Neural cell (in vitro differentiated cells): ENCODE measurements around the gene DNAJC18. TPM values are rescaled to one million over a fixed set of nuclear protein-coding genes. Genes with fewer than 3 reads are reported as not detected.

Experiments used
- H2AFZ ChIP-seq: fragments of 200-600, 300-800 bp; sonication (generic), shearing (Covaris generic); 2 replicates; pipeline ENCODE4 v1.6.0; 2014; ENCODE audit warnings: low read depth, mild to moderate bottlenecking, antibody characterized with exemption, low read length, moderate library complexity
- H3F3A ChIP-seq: fragments of 200-600 bp; shearing (Covaris generic); 2 replicates; pipeline ENCODE4 v1.6.1; 2016; ENCODE audit warnings: mild to moderate bottlenecking, moderate library complexity, mixed read lengths, antibody characterized with exemption, low read length; ENCODE audit not compliant: insufficient read depth, poor library complexity, severe bottlenecking
- H3K27ac ChIP-seq: fragments of 200-600, 300-800 bp; sonication (generic), shearing (Covaris generic); 2 replicates; pipeline ENCODE4 v1.5.1; 2014; ENCODE audit warnings: mild to moderate bottlenecking, low read length, moderate library complexity
- H3K27me3 ChIP-seq: fragments of 300-800, 200-600 bp; sonication (generic), shearing (Covaris generic); 2 replicates; pipeline ENCODE4 v1.6.0; 2014; ENCODE audit warnings: mild to moderate bottlenecking, low read depth, low read length, moderate library complexity; ENCODE audit not compliant: insufficient read depth
- H3K36me3 ChIP-seq: fragments of 300-800, 200-600 bp; sonication (generic), shearing (Covaris generic); 2 replicates; pipeline ENCODE4 v1.5.1; 2014; ENCODE audit warnings: mild to moderate bottlenecking, antibody characterized with exemption, low read length, moderate library complexity; ENCODE audit not compliant: insufficient read depth
- H3K4me2 ChIP-seq: fragments of 300-800, 200-600 bp; sonication (generic), shearing (Covaris generic); 2 replicates; pipeline ENCODE4 v1.6.0; 2014; ENCODE audit warnings: mild to moderate bottlenecking, low read length
- H3K4me3 ChIP-seq: fragments of 300-800, 200-600 bp; sonication (generic), shearing (Covaris generic); 2 replicates; pipeline ENCODE4 v1.5.1; 2014; ENCODE audit warnings: mild to moderate bottlenecking, low read length, moderate library complexity
- H3K79me2 ChIP-seq: fragments of 200-600 bp; shearing (Covaris generic); replicated peaks from 2 replicates; pipeline ENCODE4 v1.6.0; 2014; ENCODE audit warnings: mild to moderate bottlenecking, low read length, moderate library complexity; ENCODE audit not compliant: insufficient read depth
- H3K9ac ChIP-seq: fragments of 300-800, 200-600 bp; sonication (generic), shearing (Covaris generic); 2 replicates; pipeline ENCODE4 v1.6.1; 2016; ENCODE audit warnings: mild to moderate bottlenecking, low read length, mixed read lengths
- H3K9me2 ChIP-seq: fragments of 200-600 bp; shearing (Covaris generic); 2 replicates; pipeline ENCODE4 v1.6.1; 2016; ENCODE audit warnings: mild to moderate bottlenecking, low read length, mixed read lengths; ENCODE audit not compliant: insufficient read depth
- H3K9me3 ChIP-seq: fragments of 200-600, 300-800 bp; sonication (generic), shearing (Covaris generic); 2 replicates; pipeline ENCODE4 v1.6.1; 2016; ENCODE audit warnings: mild to moderate bottlenecking, mixed run types, low read length, moderate library complexity, mixed read lengths
- H4K20me1 ChIP-seq: fragments of 200-600 bp; shearing (Covaris generic); 2 replicates; pipeline ENCODE4 v1.6.1; 2016; ENCODE audit warnings: mild to moderate bottlenecking, mixed run types; ENCODE audit not compliant: insufficient read depth
- EP300 ChIP-seq: fragments of 450-650 bp; conservative IDR thresholded peaks from 2 replicates; pipeline ENCODE4 v1.6.1; 2014; ENCODE audit warnings: antibody characterized with exemption, mild to moderate bottlenecking, moderate library complexity; ENCODE audit not compliant: poor library complexity, severe bottlenecking
- EZH2 ChIP-seq: fragments of 200-600, 300-800 bp; shearing (Covaris generic), sonication (generic); IDR thresholded peaks from 2 replicates; pipeline ENCODE4 v1.6.1; 2014; ENCODE audit warnings: antibody characterized with exemption, low read length, borderline replicate concordance, mild to moderate bottlenecking; ENCODE audit not compliant: insufficient read depth, poor library complexity, severe bottlenecking
- MXI1 ChIP-seq: fragments of 450-650 bp; conservative IDR thresholded peaks from 2 replicates; pipeline ENCODE4 v1.6.1; 2014; ENCODE audit warnings: antibody characterized with exemption, mild to moderate bottlenecking; ENCODE audit not compliant: poor library complexity, severe bottlenecking
- POLR2AphosphoS5 ChIP-seq: IDR thresholded peaks from 2 replicates; pipeline ENCODE4 v1.6.1; 2012
- RAD21 ChIP-seq: fragments of 450-650 bp; conservative IDR thresholded peaks from 2 replicates; pipeline ENCODE4 v1.6.1; 2014; ENCODE audit warnings: antibody characterized with exemption, mild to moderate bottlenecking, moderate library complexity
- SMC3 ChIP-seq: fragments of 450-650 bp; conservative IDR thresholded peaks from 2 replicates; pipeline ENCODE4 v1.6.1; 2014; ENCODE audit warnings: antibody characterized with exemption, mild to moderate bottlenecking, moderate library complexity; ENCODE audit not compliant: poor library complexity
- TAF1 ChIP-seq: IDR thresholded peaks from 2 replicates; pipeline ENCODE4 v1.6.1; 2012; ENCODE audit warnings: low read depth
- polyA plus RNA-seq: library from polyadenylated mRNA; depleted of rRNA; stranded (reverse); fragments of >200 nt; gene quantifications from 2 replicates; pipeline ENCODE4 v1.2.3, GENCODE V29; 2014
- TF ChIP-seq, protein P1 (sequence below): fragments of 450-650 bp; IDR thresholded peaks from 2 replicates; pipeline ENCODE4 v1.5.1; 2014; ENCODE audit warnings: antibody characterized with exemption, mild to moderate bottlenecking, moderate library complexity; ENCODE audit not compliant: poor library complexity, severe bottlenecking
- TF ChIP-seq, protein P2 (sequence below): IDR thresholded peaks from 2 replicates; pipeline ENCODE4 v1.6.1; 2012; ENCODE audit warnings: borderline replicate concordance

DNAJC18 gene
- polyA plus RNA-seq, 1 donor from 2014 or later = 44.4 TPM

DNA sequence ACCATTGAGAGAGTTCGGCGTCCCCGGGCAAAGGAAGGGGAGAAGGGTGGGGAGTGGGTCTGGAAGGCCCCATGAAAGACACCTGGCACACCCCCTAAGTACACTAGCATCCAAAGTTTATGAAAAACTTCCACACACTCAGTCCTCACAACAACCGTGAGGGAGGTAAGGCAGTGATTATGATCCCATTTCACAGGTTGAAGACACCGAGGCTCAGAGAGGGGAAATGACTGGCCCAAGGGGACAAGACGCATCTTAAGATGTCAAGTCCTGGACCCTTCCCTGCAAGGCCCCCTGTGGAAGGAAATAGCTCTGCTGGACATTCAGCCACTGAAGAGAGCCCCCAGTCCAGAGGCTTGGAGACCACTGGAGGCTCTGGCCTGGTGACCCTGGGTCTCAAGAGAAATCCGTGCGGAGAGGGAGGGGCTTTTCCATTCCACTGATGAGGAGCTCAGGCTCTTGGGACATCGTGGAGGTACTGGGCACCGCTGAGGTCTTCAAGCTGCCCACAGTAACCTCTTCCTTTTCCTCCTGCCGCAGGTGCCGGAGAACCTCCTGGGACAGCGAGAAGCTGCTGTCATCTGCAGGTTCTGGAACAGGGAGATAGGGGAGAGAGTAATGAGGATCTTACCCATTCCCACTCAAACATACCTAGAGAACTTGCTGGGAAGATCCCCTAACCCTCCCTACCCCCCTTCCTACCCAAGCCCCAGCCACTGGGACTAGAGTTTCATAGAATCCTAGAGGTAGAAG lies 36.7 kb upstream of the DNAJC18 start:
- TF ChIP-seq MXI1 (no peak), RAD21 (no peak), EZH2 (no peak), TAF1 (no peak), EP300 (no peak), SMC3 (no peak), POLR2AphosphoS5 (no peak)
- TF ChIP-seq, protein P1, sequence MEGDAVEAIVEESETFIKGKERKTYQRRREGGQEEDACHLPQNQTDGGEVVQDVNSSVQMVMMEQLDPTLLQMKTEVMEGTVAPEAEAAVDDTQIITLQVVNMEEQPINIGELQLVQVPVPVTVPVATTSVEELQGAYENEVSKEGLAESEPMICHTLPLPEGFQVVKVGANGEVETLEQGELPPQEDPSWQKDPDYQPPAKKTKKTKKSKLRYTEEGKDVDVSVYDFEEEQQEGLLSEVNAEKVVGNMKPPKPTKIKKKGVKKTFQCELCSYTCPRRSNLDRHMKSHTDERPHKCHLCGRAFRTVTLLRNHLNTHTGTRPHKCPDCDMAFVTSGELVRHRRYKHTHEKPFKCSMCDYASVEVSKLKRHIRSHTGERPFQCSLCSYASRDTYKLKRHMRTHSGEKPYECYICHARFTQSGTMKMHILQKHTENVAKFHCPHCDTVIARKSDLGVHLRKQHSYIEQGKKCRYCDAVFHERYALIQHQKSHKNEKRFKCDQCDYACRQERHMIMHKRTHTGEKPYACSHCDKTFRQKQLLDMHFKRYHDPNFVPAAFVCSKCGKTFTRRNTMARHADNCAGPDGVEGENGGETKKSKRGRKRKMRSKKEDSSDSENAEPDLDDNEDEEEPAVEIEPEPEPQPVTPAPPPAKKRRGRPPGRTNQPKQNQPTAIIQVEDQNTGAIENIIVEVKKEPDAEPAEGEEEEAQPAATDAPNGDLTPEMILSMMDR = no peak
- TF ChIP-seq, protein P2, sequence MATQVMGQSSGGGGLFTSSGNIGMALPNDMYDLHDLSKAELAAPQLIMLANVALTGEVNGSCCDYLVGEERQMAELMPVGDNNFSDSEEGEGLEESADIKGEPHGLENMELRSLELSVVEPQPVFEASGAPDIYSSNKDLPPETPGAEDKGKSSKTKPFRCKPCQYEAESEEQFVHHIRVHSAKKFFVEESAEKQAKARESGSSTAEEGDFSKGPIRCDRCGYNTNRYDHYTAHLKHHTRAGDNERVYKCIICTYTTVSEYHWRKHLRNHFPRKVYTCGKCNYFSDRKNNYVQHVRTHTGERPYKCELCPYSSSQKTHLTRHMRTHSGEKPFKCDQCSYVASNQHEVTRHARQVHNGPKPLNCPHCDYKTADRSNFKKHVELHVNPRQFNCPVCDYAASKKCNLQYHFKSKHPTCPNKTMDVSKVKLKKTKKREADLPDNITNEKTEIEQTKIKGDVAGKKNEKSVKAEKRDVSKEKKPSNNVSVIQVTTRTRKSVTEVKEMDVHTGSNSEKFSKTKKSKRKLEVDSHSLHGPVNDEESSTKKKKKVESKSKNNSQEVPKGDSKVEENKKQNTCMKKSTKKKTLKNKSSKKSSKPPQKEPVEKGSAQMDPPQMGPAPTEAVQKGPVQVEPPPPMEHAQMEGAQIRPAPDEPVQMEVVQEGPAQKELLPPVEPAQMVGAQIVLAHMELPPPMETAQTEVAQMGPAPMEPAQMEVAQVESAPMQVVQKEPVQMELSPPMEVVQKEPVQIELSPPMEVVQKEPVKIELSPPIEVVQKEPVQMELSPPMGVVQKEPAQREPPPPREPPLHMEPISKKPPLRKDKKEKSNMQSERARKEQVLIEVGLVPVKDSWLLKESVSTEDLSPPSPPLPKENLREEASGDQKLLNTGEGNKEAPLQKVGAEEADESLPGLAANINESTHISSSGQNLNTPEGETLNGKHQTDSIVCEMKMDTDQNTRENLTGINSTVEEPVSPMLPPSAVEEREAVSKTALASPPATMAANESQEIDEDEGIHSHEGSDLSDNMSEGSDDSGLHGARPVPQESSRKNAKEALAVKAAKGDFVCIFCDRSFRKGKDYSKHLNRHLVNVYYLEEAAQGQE = no peak
- Histone ChIP-seq H3K9ac (no peak overlapping the region), H4K20me1 (no peaks in the 10 kb centered on the region), H3K4me3 (no peak overlapping the region), H3K27ac (no peak overlapping the region), H3K36me3 (no peaks in the 10 kb centered on the region), H3K4me2 (no peak overlapping the region), H3F3A (no peaks in the 10 kb centered on the region), H3K9me2 (no peaks in the 10 kb centered on the region), H3K79me2 (no peaks in the 10 kb centered on the region), H3K9me3 (no peaks in the 10 kb centered on the region), H2AFZ (no peak overlapping the region), H3K27me3 (no peaks in the 10 kb centered on the region)

DNA sequence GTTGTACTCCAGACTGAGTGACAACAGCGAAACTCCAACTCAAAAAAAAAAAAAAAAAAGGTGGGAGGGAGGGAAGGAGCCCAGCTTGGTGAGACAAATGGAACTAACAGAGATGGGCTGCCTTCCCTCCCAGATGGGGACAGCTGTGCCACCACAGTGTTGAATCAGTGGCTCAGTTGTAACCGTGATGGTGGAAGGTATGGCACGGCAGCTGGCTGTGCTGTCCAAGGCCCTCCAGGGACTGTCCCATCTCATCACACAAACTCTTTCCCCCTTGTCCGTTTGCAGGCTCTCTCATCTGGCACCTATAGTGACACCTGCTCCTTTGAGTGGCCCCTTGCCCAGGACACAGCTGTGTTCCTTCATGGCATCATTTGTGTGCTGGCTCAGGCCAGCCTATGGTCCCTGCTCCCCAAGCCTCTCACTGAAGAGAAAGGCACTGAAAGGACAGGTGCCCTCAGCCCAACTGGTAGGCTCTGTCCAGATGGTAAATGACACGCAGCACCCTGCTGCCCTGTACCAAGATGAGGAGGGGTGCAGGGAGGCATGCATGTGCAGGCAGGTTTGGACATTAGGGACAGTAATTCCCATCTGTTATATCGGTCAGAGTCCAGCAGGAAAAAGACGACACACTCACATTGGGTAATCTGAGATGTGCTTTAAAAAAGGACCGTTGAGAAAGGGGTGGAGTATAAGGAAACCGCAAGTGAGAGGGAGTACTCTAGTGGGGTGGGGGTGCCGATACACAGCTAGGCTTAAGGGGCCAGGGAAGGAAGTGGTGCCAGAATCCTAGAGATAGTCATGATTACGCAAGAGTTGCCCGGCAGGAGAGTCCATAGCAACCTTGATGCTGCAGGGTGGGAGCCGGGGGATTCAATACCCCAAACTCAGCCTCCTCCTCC lies 35.8 kb upstream of the DNAJC18 start:
- TF ChIP-seq EZH2 (no peak), MXI1 (no peak), SMC3 (no peak), EP300 (no peak), POLR2AphosphoS5 (no peak)
- TF ChIP-seq, protein P1 = no peak
- TF ChIP-seq, protein P2 = no peak

More for the DNA sequence above, 35.8 kb upstream of the DNAJC18 start:
- no peaks in the 10 kb centered on the region for H3K9me3 ChIP-seq
- no peaks in the 10 kb centered on the region for H3K9me2 ChIP-seq
- H3K4me3 ChIP-seq = no peak overlapping the region
- H2AFZ ChIP-seq = no peak overlapping the region
- H4K20me1 ChIP-seq = no peaks in the 10 kb centered on the region
- no peak overlapping the region for H3K9ac ChIP-seq
- H3K27ac ChIP-seq = no peak overlapping the region
- H3K36me3 ChIP-seq = no peaks in the 10 kb centered on the region
- no peaks in the 10 kb centered on the region for H3F3A ChIP-seq
- no peaks in the 10 kb centered on the region for H3K27me3 ChIP-seq
- H3K79me2 ChIP-seq = no peaks in the 10 kb centered on the region
- no peak overlapping the region for H3K4me2 ChIP-seq
